ENCODE results near the gene RIOK2. TPM values are rescaled to one million over a fixed set of nuclear protein-coding genes. Genes with fewer than 3 reads are reported as not detected.
"Not testable (repeated sequence)": the region's sequence is repeated elsewhere in the genome, so short reads cannot be mapped to it uniquely, and the experiment has no call there.

RIOK2 gene
- total RNA-seq, 2 donors from 2014 or later = 16.9 to 27.2 TPM

GRCh38 chr5:97163360-97163764 lies 19.7 kb downstream of the RIOK2 start:
- H3K27me3 Mint-ChIP-seq = no peaks in the 10 kb centered on the region
- peaks cover 7% of the 10 kb centered on the region for H3K36me3 Mint-ChIP-seq (ENCODE audit: low read depth)
- no peaks in the 10 kb centered on the region for H3K9me3 ChIP-seq (ENCODE audit: control insufficient read depth, low read length, poor library complexity, severe bottlenecking)
- ATAC-seq (peak; percentile 39), DNase-seq (no peak)
- H3K4me3 Mint-ChIP-seq = no peak overlapping the region
- peaks cover 12% of the 10 kb centered on the region for H3K4me1 Mint-ChIP-seq
- H3K27ac Mint-ChIP-seq = no peak overlapping the region

- Mint-ChIP-seq H3K36me3 (ENCODE audit: low read depth) (peaks cover 4% of the 10 kb centered on the region), H3K27ac (no peak overlapping the region), H3K4me1 (peaks cover 8% of the 10 kb centered on the region), H3K4me3 (no peak overlapping the region), H3K27me3 (no peaks in the 10 kb centered on the region)
- DNase-seq (peak in 2 of 3 donors; percentile 12 to 28), ATAC-seq (peak; percentile 51)
- no peaks in the 10 kb centered on the region for H3K9me3 ChIP-seq (ENCODE audit: control insufficient read depth, low read length, poor library complexity, severe bottlenecking)
Observed at GRCh38 chr5:97162045-97162444, 21.0 kb downstream of the RIOK2 start.

GRCh38 chr5:97157689-97158088 lies 25.4 kb downstream of the RIOK2 start:
- peaks cover 3% of the 10 kb centered on the region for H3K4me1 Mint-ChIP-seq
- H3K27me3 Mint-ChIP-seq = no peaks in the 10 kb centered on the region
- DNase-seq (no peak), ATAC-seq (no peak)
- H3K36me3 Mint-ChIP-seq (ENCODE audit: low read depth) = peaks cover 2% of the 10 kb centered on the region
- no peak overlapping the region for H3K4me3 Mint-ChIP-seq
- no peaks in the 10 kb centered on the region for H3K9me3 ChIP-seq (ENCODE audit: control insufficient read depth, low read length, poor library complexity, severe bottlenecking)
- H3K27ac Mint-ChIP-seq = no peak overlapping the region

- no peaks in the 10 kb centered on the region for H3K27me3 Mint-ChIP-seq
- H3K4me3 Mint-ChIP-seq = no peak overlapping the region
- no peak for ATAC-seq
- DNase-seq = no peak
- no peak overlapping the region for H3K27ac Mint-ChIP-seq
- H3K36me3 Mint-ChIP-seq (ENCODE audit: low read depth) = no peaks in the 10 kb centered on the region
- no peaks in the 10 kb centered on the region for H3K9me3 ChIP-seq (ENCODE audit: control insufficient read depth, low read length, poor library complexity, severe bottlenecking)
- peaks cover 3% of the 10 kb centered on the region for H3K4me1 Mint-ChIP-seq
Observed at GRCh38 chr5:97151370-97151769, 31.7 kb downstream of the RIOK2 start.

- Mint-ChIP-seq H3K4me3 (no peak overlapping the region), H3K4me1 (peaks cover 3% of the 10 kb centered on the region), H3K27me3 (no peaks in the 10 kb centered on the region), H3K27ac (no peak overlapping the region), H3K36me3 (ENCODE audit: low read depth) (no peaks in the 10 kb centered on the region)
- ATAC-seq (no peak), DNase-seq (no peak)
- no peaks in the 10 kb centered on the region for H3K9me3 ChIP-seq (ENCODE audit: control insufficient read depth, low read length, poor library complexity, severe bottlenecking)
Observed at GRCh38 chr5:97150401-97150800, 32.6 kb downstream of the RIOK2 start.

GRCh38 chr5:97149709-97150108 lies 33.3 kb downstream of the RIOK2 start:
- DNase-seq (no peak), ATAC-seq (no peak)
- Mint-ChIP-seq H3K27ac (no peak overlapping the region), H3K4me3 (no peak overlapping the region), H3K4me1 (peaks cover 3% of the 10 kb centered on the region), H3K27me3 (no peaks in the 10 kb centered on the region), H3K36me3 (ENCODE audit: low read depth) (no peaks in the 10 kb centered on the region)
- no peaks in the 10 kb centered on the region for H3K9me3 ChIP-seq (ENCODE audit: control insufficient read depth, low read length, poor library complexity, severe bottlenecking)

- DNase-seq (no peak), ATAC-seq (no peak)
- peaks cover 3% of the 10 kb centered on the region for H3K4me1 Mint-ChIP-seq
- H3K4me3 Mint-ChIP-seq = no peak overlapping the region
- H3K9me3 ChIP-seq (ENCODE audit: control insufficient read depth, low read length, poor library complexity, severe bottlenecking) = no peaks in the 10 kb centered on the region
- no peak overlapping the region for H3K27ac Mint-ChIP-seq
- no peaks in the 10 kb centered on the region for H3K27me3 Mint-ChIP-seq
- H3K36me3 Mint-ChIP-seq (ENCODE audit: low read depth) = no peaks in the 10 kb centered on the region
Observed at GRCh38 chr5:97148288-97148687, 34.8 kb downstream of the RIOK2 start.

GRCh38 chr5:97143704-97144103 lies 39.3 kb downstream of the RIOK2 start:
- no peak for ATAC-seq
- Mint-ChIP-seq H3K4me3 (no peak overlapping the region), H3K27ac (no peak overlapping the region), H3K36me3 (ENCODE audit: low read depth) (no peaks in the 10 kb centered on the region), H3K27me3 (peaks cover 30% of the 10 kb centered on the region), H3K4me1 (no peaks in the 10 kb centered on the region)
- H3K9me3 ChIP-seq (ENCODE audit: control insufficient read depth, low read length, poor library complexity, severe bottlenecking) = no peaks in the 10 kb centered on the region
- no peak for DNase-seq

- no peaks in the 10 kb centered on the region for H3K4me1 Mint-ChIP-seq
- no peaks in the 10 kb centered on the region for H3K9me3 ChIP-seq (ENCODE audit: control insufficient read depth, low read length, poor library complexity, severe bottlenecking)
- H3K4me3 Mint-ChIP-seq = no peak within 1 kb of the TSS
- DNase-seq (no peak), ATAC-seq (peak; percentile 48)
- no peaks in the 10 kb centered on the region for H3K36me3 Mint-ChIP-seq (ENCODE audit: low read depth)
- no peak within 1 kb of the TSS for H3K27ac Mint-ChIP-seq
- peaks cover 34% of the 10 kb centered on the region for H3K27me3 Mint-ChIP-seq
Observed at GRCh38 chr5:97142521-97143254, 40.4 kb downstream of the RIOK2 start, which contains the start of gene LIX1. Gene LIX1, minus strand, starts transcription at chr5:97142611. Its CDS starts 35 bp downstream, at chr5:97142576.

- DNase-seq = no peak
- peaks cover 34% of the 10 kb centered on the region for H3K27me3 Mint-ChIP-seq
- no peaks in the 10 kb centered on the region for H3K4me1 Mint-ChIP-seq
- H3K9me3 ChIP-seq (ENCODE audit: control insufficient read depth, low read length, poor library complexity, severe bottlenecking) = no peaks in the 10 kb centered on the region
- H3K4me3 Mint-ChIP-seq = no peak overlapping the region
- ATAC-seq = no peak
- H3K27ac Mint-ChIP-seq = no peak overlapping the region
- H3K36me3 Mint-ChIP-seq (ENCODE audit: low read depth) = no peaks in the 10 kb centered on the region
Observed at GRCh38 chr5:97141539-97141938, 41.5 kb downstream of the RIOK2 start.

- ATAC-seq = no peak
- H3K9me3 ChIP-seq (ENCODE audit: control insufficient read depth, low read length, poor library complexity, severe bottlenecking) = no peaks in the 10 kb centered on the region
- peaks cover 36% of the 10 kb centered on the region for H3K27me3 Mint-ChIP-seq
- DNase-seq = no peak
- no peak overlapping the region for H3K27ac Mint-ChIP-seq
- no peak overlapping the region for H3K4me3 Mint-ChIP-seq
- no peaks in the 10 kb centered on the region for H3K4me1 Mint-ChIP-seq
- H3K36me3 Mint-ChIP-seq (ENCODE audit: low read depth) = no peaks in the 10 kb centered on the region
Observed at GRCh38 chr5:97141031-97141430, 42.0 kb downstream of the RIOK2 start.

- not testable (repeated sequence) for H3K4me1 Mint-ChIP-seq; ATAC-seq; H3K36me3 Mint-ChIP-seq (ENCODE audit: low read depth); H3K27ac Mint-ChIP-seq; DNase-seq; H3K9me3 ChIP-seq (ENCODE audit: control insufficient read depth, low read length, poor library complexity, severe bottlenecking); H3K4me3 Mint-ChIP-seq
- H3K27me3 Mint-ChIP-seq = peaks cover 39% of the 10 kb centered on the region
Observed at GRCh38 chr5:97140250-97140649, 42.8 kb downstream of the RIOK2 start.

- Mint-ChIP-seq H3K27me3 (peaks cover 35% of the 10 kb centered on the region), H3K36me3 (ENCODE audit: low read depth) (peaks cover 2% of the 10 kb centered on the region)
- no peak for DNase-seq
Observed at GRCh38 chr5:97136475-97136874, 46.6 kb downstream of the RIOK2 start.

GRCh38 chr5:97135868-97136267 lies 47.2 kb downstream of the RIOK2 start:
- no peaks in the 10 kb centered on the region for H3K9me3 ChIP-seq (ENCODE audit: control insufficient read depth, low read length, poor library complexity, severe bottlenecking)
- Mint-ChIP-seq H3K27me3 (peaks cover 30% of the 10 kb centered on the region), H3K36me3 (ENCODE audit: low read depth) (peaks cover 2% of the 10 kb centered on the region), H3K27ac (no peak overlapping the region), H3K4me1 (peaks cover 7% of the 10 kb centered on the region), H3K4me3 (no peak overlapping the region)
- ATAC-seq = no peak
- DNase-seq = no peak

More at GRCh38 chr5:97136475-97136874, 46.6 kb downstream of the RIOK2 start:
- no peak overlapping the region for H3K4me3 Mint-ChIP-seq
- H3K27ac Mint-ChIP-seq = no peak overlapping the region
- no peak for ATAC-seq
- peaks cover 7% of the 10 kb centered on the region for H3K4me1 Mint-ChIP-seq
- H3K9me3 ChIP-seq (ENCODE audit: control insufficient read depth, low read length, poor library complexity, severe bottlenecking) = no peaks in the 10 kb centered on the region

Measured in T-helper 17 cell (primary cell).